HG03520 (cell line): ENCODE measurements around the gene EIF4E3.

Source experiments
- ATAC-seq: cut with Tn5 transposase; IDR thresholded peaks from one replicate; pipeline ENCODE4 v1.9.1; 2021; ENCODE audit warnings: mild to moderate bottlenecking, moderate library complexity; ENCODE audit not compliant: unreplicated experiment

The EIF4E3 gene

GRCh38 chr3:71725271-71725991 lies at the start of gene EIF4E3:
EIF4E3 (minus strand) TSS chr3:71725402; CDS start chr3:71725367, 35 bp downstream.
- ATAC-seq, result no peak

- no peak for ATAC-seq
Measured at GRCh38 chr3:71771884-71772283, 46.7 kb upstream of the EIF4E3 start.

GRCh38 chr3:71771126-71771525 lies 45.9 kb upstream of the EIF4E3 start:
- no peak for ATAC-seq

GRCh38 chr3:71763426-71763825 lies 38.2 kb upstream of the EIF4E3 start:
- no peak for ATAC-seq

GRCh38 chr3:71760140-71760539 lies 34.9 kb upstream of the EIF4E3 start:
- ATAC-seq, result no peak

- ATAC-seq, result no peak
Measured at GRCh38 chr3:71759401-71759800, 34.2 kb upstream of the EIF4E3 start.

- no peak for ATAC-seq
Measured at GRCh38 chr3:71758091-71758490, 32.9 kb upstream of the EIF4E3 start.

GRCh38 chr3:71754610-71755253 lies 29.5 kb upstream of the EIF4E3 start:
- ATAC-seq, result no peak

GRCh38 chr3:71753701-71754609 lies 28.8 kb upstream of the EIF4E3 start, which contains the start of gene GPR27:
GPR27 (plus strand) TSS chr3:71753855; CDS start chr3:71754050, 195 bp downstream.
- no peak for ATAC-seq

GRCh38 chr3:71752831-71753700 lies 27.9 kb upstream of the EIF4E3 start:
- ATAC-seq, result no peak

- no peak for ATAC-seq
Measured at GRCh38 chr3:71751602-71752001, 26.4 kb upstream of the EIF4E3 start.

GRCh38 chr3:71744738-71745137 lies 19.5 kb upstream of the EIF4E3 start:
- no peak for ATAC-seq

GRCh38 chr3:71742621-71743020 lies 17.4 kb upstream of the EIF4E3 start:
- no peak for ATAC-seq

GRCh38 chr3:71734881-71735280 lies 9.7 kb upstream of the EIF4E3 start:
- no peak for ATAC-seq

GRCh38 chr3:71733319-71733718 lies 8.1 kb upstream of the EIF4E3 start:
- no peak for ATAC-seq

- no peak for ATAC-seq
Measured at GRCh38 chr3:71732637-71733036, 7.4 kb upstream of the EIF4E3 start.

GRCh38 chr3:71728632-71729342 lies 3.6 kb upstream of the EIF4E3 start:
- no peak for ATAC-seq

- ATAC-seq, result no peak
Measured at GRCh38 chr3:71726146-71726545, 944 bp upstream of the EIF4E3 start.

GRCh38 chr3:71724584-71725270 lies 475 bp downstream of the EIF4E3 start:
- no peak for ATAC-seq
